H1 (cell line): ENCODE results near the gene UBE2E2. TPM values are rescaled to one million over a fixed set of nuclear protein-coding genes. Genes with fewer than 3 reads are reported as not detected.
A peak's percentile ranks its signal among the peaks of the same experiment; 100 is the strongest.

Experiments
- CTCF ChIA-PET: fragments of 300-600 bp; sonication (Branson Sonifier 250); formaldehyde crosslinking; loops from one replicate; lab custom pipeline; 2021; ENCODE audit not compliant: partially characterized antibody; lab: Charles Lee
- POLR2A ChIA-PET: fragments of 300-600 bp; sonication (Branson Sonifier 250); formaldehyde crosslinking; loops from one replicate; lab custom pipeline; 2021; ENCODE audit warnings: inconsistent platforms; ENCODE audit not compliant: partially characterized antibody; lab: Charles Lee
- DNase-seq, 2 experiments: peaks; one replicate each; pipeline versions ENCODE4 v3.0.0 to v3.0.0-alpha.2; 2010 to 2022; ENCODE audit warnings: low spot score in 2 of 2, low read depth in 1 of 2, mixed read lengths in 1 of 2
- FAIRE-seq: peaks from 2 replicates; lab custom pipeline; 2011; peaks lifted over from hg19 to GRCh38; lab: Jason Lieb, UNC
- H2AFZ ChIP-seq: 2 replicates; pipeline ENCODE4 v1.8.1; 2012; ENCODE audit warnings: low read length, inconsistent platforms
- H2AK5ac ChIP-seq: 2 replicates; pipeline ENCODE4 v1.6.1; 2013; ENCODE audit warnings: low read depth, low read length
- H2BK120ac ChIP-seq: replicated peaks from 2 replicates; pipeline ENCODE3; 2013; ENCODE audit warnings: low read depth, low read length, inconsistent platforms
- H2BK12ac ChIP-seq: 2 replicates; pipeline ENCODE4 v1.6.1; 2013; ENCODE audit warnings: low read depth, low read length
- H2BK15ac ChIP-seq: 2 replicates; pipeline ENCODE4 v1.6.1; 2013; ENCODE audit warnings: low read length
- H2BK20ac ChIP-seq: 2 replicates; pipeline ENCODE4 v1.6.1; 2013; ENCODE audit warnings: low read length
- H2BK5ac ChIP-seq: 2 replicates; pipeline ENCODE4 v1.6.1; 2013; ENCODE audit warnings: low read depth, low read length
- H3K14ac ChIP-seq: 2 replicates; pipeline ENCODE4 v1.6.1; 2013; ENCODE audit warnings: inconsistent platforms; ENCODE audit not compliant: insufficient read length
- H3K18ac ChIP-seq: 2 replicates; pipeline ENCODE4 v1.6.1; 2013; ENCODE audit warnings: low read length; ENCODE audit errors: extremely low read depth
- H3K23ac ChIP-seq: 2 replicates; pipeline ENCODE4 v1.6.1; 2013; ENCODE audit warnings: inconsistent platforms; ENCODE audit not compliant: insufficient read length
- H3K23me2 ChIP-seq: 2 replicates; pipeline ENCODE4 v1.6.1; 2013; ENCODE audit warnings: low read depth, low read length
- H3K27ac ChIP-seq: 2 replicates; pipeline ENCODE4 v1.6.1; 2011; ENCODE audit warnings: low read depth, low read length, inconsistent platforms
- H3K27me3 ChIP-seq, 4 experiments: replicated peaks in 1 of 4; 1 replicate in 1 of 4; 2 replicates in 3 of 4; pipeline versions ENCODE4 v1.6.1 to v1.8.1; 2011 to 2013; ENCODE audit warnings: low read length in 3 of 4, mild to moderate bottlenecking in 3 of 4, inconsistent platforms in 2 of 4, mixed read lengths in 2 of 4, moderate library complexity in 1 of 4; ENCODE audit not compliant: control insufficient read depth in 3 of 4, insufficient read depth in 3 of 4; ENCODE audit errors: extremely low read depth in 1 of 4
- H3K36me3 ChIP-seq, 4 experiments: 2 replicates each; pipeline versions ENCODE4 v1.6.1 to v1.8.1; 2011 to 2013; ENCODE audit warnings: mild to moderate bottlenecking in 4 of 4, low read length in 3 of 4, moderate library complexity in 2 of 4, control low read depth in 1 of 4, inconsistent platforms in 1 of 4; ENCODE audit not compliant: insufficient read depth in 4 of 4, control insufficient read depth in 2 of 4
- H3K4ac ChIP-seq: replicated peaks from 2 replicates; pipeline ENCODE3; 2013; ENCODE audit warnings: low read length, low read depth, mixed read lengths, inconsistent platforms; ENCODE audit not compliant: insufficient read length
- H3K4me1 ChIP-seq, 4 experiments: replicated peaks in 1 of 4; 1 replicate in 1 of 4; 2 replicates in 3 of 4; pipeline versions ENCODE4 v1.6.1 to v1.8.1; 2011 to 2013; ENCODE audit warnings: low read length in 3 of 4, inconsistent platforms in 2 of 4, mixed read lengths in 1 of 4; ENCODE audit not compliant: insufficient read depth in 4 of 4, control insufficient read depth in 3 of 4
- H3K4me2 ChIP-seq, 2 experiments: 2 replicates each; pipeline versions ENCODE4 v1.6.1 to v1.8.1; 2011 to 2013; ENCODE audit warnings: low read depth in 2 of 2, low read length in 2 of 2, control low read depth in 1 of 2, inconsistent platforms in 1 of 2, mild to moderate bottlenecking in 1 of 2; ENCODE audit not compliant: insufficient read depth in 1 of 2
- H3K4me3 ChIP-seq, 4 experiments: fragments of 200-600, 300-600 bp in 1 of 4; sonication (generic), shearing (Covaris generic), sonication (Bioruptor Twin) in 1 of 4; 2 replicates each; pipeline versions ENCODE4 v1.5.1 to v1.8.1; 2011 to 2016; ENCODE audit warnings: low read length in 4 of 4, low read depth in 3 of 4, control low read depth in 2 of 4, inconsistent platforms in 2 of 4, mild to moderate bottlenecking in 2 of 4, mixed read lengths in 1 of 4, moderate library complexity in 1 of 4; ENCODE audit not compliant: insufficient read depth in 2 of 4; ENCODE audit errors: extremely low read depth in 1 of 4
- H3K56ac ChIP-seq: replicated peaks from 2 replicates; pipeline ENCODE3; 2013; ENCODE audit warnings: low read depth, mild to moderate bottlenecking, mixed read lengths, low read length, inconsistent platforms; ENCODE audit not compliant: insufficient read length
- H3K79me1 ChIP-seq: 2 replicates; pipeline ENCODE4 v1.6.1; 2013; ENCODE audit warnings: low read depth, low read length, control low read depth
- H3K79me2 ChIP-seq, 2 experiments: 2 replicates each; pipeline versions ENCODE4 v1.6.1 to v1.8.1; 2012 to 2013; ENCODE audit warnings: low read length in 2 of 2, mild to moderate bottlenecking in 2 of 2, inconsistent platforms in 1 of 2; ENCODE audit not compliant: insufficient read depth in 2 of 2, control insufficient read depth in 1 of 2
- H3K9ac ChIP-seq, 4 experiments: replicated peaks in 1 of 4; 1 replicate in 1 of 4; 2 replicates in 3 of 4; pipeline versions ENCODE4 v1.6.1 to v1.8.1; 2011 to 2013; ENCODE audit warnings: low read depth in 3 of 4, low read length in 3 of 4, control low read depth in 2 of 4, mild to moderate bottlenecking in 2 of 4, moderate library complexity in 2 of 4, inconsistent platforms in 1 of 4; ENCODE audit errors: extremely low read depth in 1 of 4
- H3K9me3 ChIP-seq, 2 experiments: 2 replicates each; pipeline versions ENCODE4 v1.6.1 to v1.8.1; 2012 to 2013; ENCODE audit warnings: mild to moderate bottlenecking in 2 of 2, moderate library complexity in 2 of 2, control low read depth in 1 of 2, inconsistent platforms in 1 of 2, low read depth in 1 of 2, low read length in 1 of 2, mixed read lengths in 1 of 2; ENCODE audit not compliant: insufficient read depth in 2 of 2
- H4K20me1 ChIP-seq, 2 experiments: replicated peaks in 1 of 2; 2 replicates each; pipeline versions ENCODE3 to v1.8.1; 2011 to 2013; ENCODE audit warnings: inconsistent platforms in 2 of 2, low read length in 2 of 2, mild to moderate bottlenecking in 1 of 2; ENCODE audit not compliant: insufficient read depth in 2 of 2, control insufficient read depth in 1 of 2
- H4K5ac ChIP-seq: 2 replicates; pipeline ENCODE4 v1.6.1; 2013; ENCODE audit warnings: low read length, low read depth, mixed read lengths, inconsistent platforms; ENCODE audit not compliant: insufficient read length
- H4K8ac ChIP-seq: 2 replicates; pipeline ENCODE4 v1.8.0; 2013; ENCODE audit warnings: mild to moderate bottlenecking, moderate library complexity, low read length, inconsistent platforms; ENCODE audit not compliant: insufficient read depth; ENCODE audit errors: extremely low read depth
- H4K91ac ChIP-seq: replicated peaks from 2 replicates; pipeline ENCODE3; 2013; ENCODE audit warnings: low read length, mixed read lengths, inconsistent platforms; ENCODE audit not compliant: insufficient read length
- BACH1 ChIP-seq: IDR thresholded peaks from 2 replicates; pipeline ENCODE4 v1.6.1; 2012; ENCODE audit warnings: low read length, improper control_type of control experiment
- CREB1 ChIP-seq: IDR thresholded peaks from 2 replicates; pipeline ENCODE4 v1.6.1; 2012; ENCODE audit warnings: inconsistent platforms
- HDAC6 ChIP-seq: IDR thresholded peaks from one replicate; pipeline ENCODE4 v1.7.1; 2012; ENCODE audit warnings: low read depth, mild to moderate bottlenecking, inconsistent platforms, low read length, moderate library complexity
- KDM4A ChIP-seq: IDR thresholded peaks from one replicate; pipeline ENCODE4 v1.7.1; 2012; ENCODE audit warnings: low read depth, mild to moderate bottlenecking, moderate library complexity, low read length, inconsistent platforms; ENCODE audit not compliant: severe bottlenecking
- PHF8 ChIP-seq: fragments of 200-600 bp; sonication (generic); conservative IDR thresholded peaks from 2 replicates; pipeline ENCODE4 v1.7.1; 2012; ENCODE audit warnings: low read depth, mild to moderate bottlenecking, inconsistent platforms, low read length, moderate library complexity
- POLR2AphosphoS5 ChIP-seq: IDR thresholded peaks from 2 replicates; pipeline ENCODE4 v1.6.1; 2011; ENCODE audit warnings: low read depth, low read length
- POU5F1 ChIP-seq: IDR thresholded peaks from 2 replicates; pipeline ENCODE4 v1.6.1; 2011; ENCODE audit warnings: low read depth, mild to moderate bottlenecking, low read length, moderate library complexity
- SIN3A ChIP-seq, 2 experiments: IDR thresholded peaks in 1 of 2; conservative IDR thresholded peaks in 1 of 2; 2 replicates each; pipeline ENCODE4 v1.6.1; 2011 to 2012; ENCODE audit warnings: low read length in 2 of 2, improper control_type of control experiment in 1 of 2, low read depth in 1 of 2, mild to moderate bottlenecking in 1 of 2
- SP4 ChIP-seq: IDR thresholded peaks from 2 replicates; pipeline ENCODE4 v1.6.1; 2012; ENCODE audit warnings: low read length, inconsistent platforms
- SUZ12 ChIP-seq: fragments of 200-600 bp; sonication (generic); IDR thresholded peaks from 2 replicates; pipeline ENCODE4 v1.6.1; 2012; ENCODE audit warnings: mild to moderate bottlenecking, inconsistent platforms, low read length, moderate library complexity, mixed read lengths
- TBP ChIP-seq: IDR thresholded peaks from 2 replicates; pipeline ENCODE4 v1.6.1; 2011; ENCODE audit warnings: low read depth, low read length, improper control_type of control experiment
- TEAD4 ChIP-seq: IDR thresholded peaks from 2 replicates; pipeline ENCODE4 v1.6.1; 2012; ENCODE audit warnings: low read depth, low read length, inconsistent platforms, mixed read lengths
- WGBS, 2 experiments: shearing (Covaris generic) in 1 of 2; methylation state at CpG; one replicate each; pipeline versions ENCODE4 v1.1.6 to v1.1.7; 2013 to 2015; ENCODE audit warnings: low lambda C conversion rate in 2 of 2, mixed read lengths in 2 of 2, inconsistent platforms in 1 of 2, low coverage in 1 of 2, missing lambda C conversion rate in 1 of 2; ENCODE audit not compliant: insufficient replicate concordance in 2 of 2, insufficient coverage in 1 of 2, insufficient read length in 1 of 2; ENCODE audit errors: extremely low coverage in 1 of 2, missing lambda C conversion rate in 1 of 2; 5-methylcytosine and 5-hydroxymethylcytosine counted together
- polyA plus RNA-seq, 7 experiments: library from polyadenylated mRNA; depleted of rRNA in 3 of 7; stranded (reverse) in 5 of 7; unstranded in 2 of 7; fragments of >200 nt in 5 of 7; fragments of 200-250 nt in 2 of 7; gene quantifications; 1 replicate in 5 of 7; 2 replicates in 1 of 7; 4 replicates in 1 of 7; pipeline versions ENCODE4 v1.2.1 to v1.2.3, GENCODE V29; 2011 to 2013; ENCODE audit warnings: missing spikeins in 2 of 7, mixed read lengths in 2 of 7
- total RNA-seq: library from RNA; stranded (reverse); fragmentation: NEBNext Ultra II Directional; extraction: Animal tissue kit (Norgen Biotek cat#: 25700); gene quantifications from 2 replicates; pipeline ENCODE4 v1.2.1, GENCODE V29; 2021
- TF ChIP-seq, protein P1 (sequence below): IDR thresholded peaks from 2 replicates; pipeline ENCODE4 v1.6.1; 2012; ENCODE audit warnings: inconsistent platforms

UBE2E2 gene
- total and polyA plus RNA-seq, 2 of the 8 experiments (the other 6 are each of a cell fraction or from before 2014, with no cell fraction given): 57.6 to 70.6 TPM

DNA sequence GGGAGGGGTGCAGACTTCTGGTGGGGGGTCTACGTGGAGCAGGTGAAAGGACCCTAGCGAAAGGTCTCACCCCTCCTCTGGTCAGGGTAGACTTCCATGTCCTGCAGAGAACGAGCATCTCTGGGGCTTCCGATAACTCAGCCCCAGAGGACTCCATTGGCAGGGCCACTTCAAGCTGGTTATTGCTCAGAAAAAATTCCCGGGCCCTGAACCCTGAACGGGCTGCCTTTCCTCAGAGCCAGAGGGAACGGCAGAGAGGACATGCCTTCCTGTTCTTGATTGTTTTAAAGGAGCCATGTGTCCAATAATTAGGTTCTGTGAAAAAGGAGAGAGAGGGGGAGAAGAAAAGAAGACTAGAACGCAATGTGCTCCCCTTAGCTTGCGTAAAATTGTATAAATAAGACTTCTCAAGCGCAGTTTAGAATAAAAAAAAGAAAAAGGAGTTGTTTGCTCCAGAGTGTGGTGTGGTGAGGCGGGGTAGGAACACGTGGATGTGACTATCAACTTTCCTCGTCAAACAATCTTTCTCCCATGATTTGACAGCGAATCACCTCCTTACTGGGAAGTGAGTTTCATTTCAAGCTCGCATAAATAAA is 409.3 kb downstream of the UBE2E2 start:
- H3K27ac ChIP-seq: no peak overlapping the region
- H3K9ac ChIP-seq: no peak overlapping the region
- no peak overlapping the region for H4K5ac ChIP-seq
- H3K36me3 ChIP-seq: no peaks in the 10 kb centered on the region
- no peaks in the 10 kb centered on the region; the same call in 1 of the 2 replicates for H3K79me1 ChIP-seq
- H3K4me2 ChIP-seq: no peak overlapping the region
- H3K23me2 ChIP-seq: no peaks in the 10 kb centered on the region; the same call in 1 of the 2 replicates
- no peak overlapping the region for H2BK20ac ChIP-seq
- H4K91ac ChIP-seq: no peak overlapping the region
- TF ChIP-seq TBP: no peak
- no peak for TF ChIP-seq POLR2AphosphoS5
- TF ChIP-seq, protein P1, sequence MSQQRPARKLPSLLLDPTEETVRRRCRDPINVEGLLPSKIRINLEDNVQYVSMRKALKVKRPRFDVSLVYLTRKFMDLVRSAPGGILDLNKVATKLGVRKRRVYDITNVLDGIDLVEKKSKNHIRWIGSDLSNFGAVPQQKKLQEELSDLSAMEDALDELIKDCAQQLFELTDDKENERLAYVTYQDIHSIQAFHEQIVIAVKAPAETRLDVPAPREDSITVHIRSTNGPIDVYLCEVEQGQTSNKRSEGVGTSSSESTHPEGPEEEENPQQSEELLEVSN: no peak
- TF ChIP-seq TEAD4: no peak
- TF ChIP-seq PHF8: no peak
- no peak for TF ChIP-seq SP4
- TF ChIP-seq KDM4A: no peak
- no peak for TF ChIP-seq SUZ12
- no peak for TF ChIP-seq POU5F1
- no peak for TF ChIP-seq SIN3A (conservative IDR thresholded peaks at IDR 0.05 in 1 of 2, IDR thresholded peaks at IDR 0.05 in 1 of 2; ENCODE audit: low read depth in 1 of 2, low read length in 2 of 2)
- TF ChIP-seq HDAC6: no peak
- TF ChIP-seq BACH1: no peak
- no peak for TF ChIP-seq CREB1
- no peak overlapping the region for H3K4ac ChIP-seq
- H2AK5ac ChIP-seq: no peak overlapping the region
- H2BK120ac ChIP-seq: no peak overlapping the region
- H3K56ac ChIP-seq: no peak overlapping the region
- no peak overlapping the region for H3K18ac ChIP-seq
- no peak overlapping the region for H2BK5ac ChIP-seq
- peaks cover 0 to 10% (median 5%) of the 10 kb centered on the region in 4 experiments; a peak in 5 of 7 replicates for H3K4me1 ChIP-seq
- no peak overlapping the region for H2BK15ac ChIP-seq
- no peak overlapping the region for H3K23ac ChIP-seq
- no peak overlapping the region for H2AFZ ChIP-seq
- DNase-seq (peak in 1 of 2 experiments; percentile 37), FAIRE-seq (no peak)
- ChIA-PET CTCF (interaction anchor here (1.0 to 1.5 kb wide), 2 partner anchors 10 to 37 kb away, joined by 3 read pairs; no protein-coding TSS in a partner anchor), POLR2A (no interaction called here)
- WGBS, 2 experiments: 88% methylated on average over 15 of the region's 15 CpGs; no CpG with 5 or more reads in 1 of the 2 experiments
- H4K8ac ChIP-seq: no peak overlapping the region
- no peaks in the 10 kb centered on the region for H3K79me2 ChIP-seq
- H3K27me3 ChIP-seq: no peaks in the 10 kb centered on the region
- no peak overlapping the region for H2BK12ac ChIP-seq
- H3K14ac ChIP-seq: no peak overlapping the region
- no peaks in the 10 kb centered on the region for H4K20me1 ChIP-seq
- no peak overlapping the region for H3K4me3 ChIP-seq
- H3K9me3 ChIP-seq: no peaks in the 10 kb centered on the region
